Measurements from ENCODE around the gene MAP2K3. TPM values are rescaled to one million over a fixed set of nuclear protein-coding genes. Genes with fewer than 3 reads are reported as not detected.

MAP2K3 gene
- polyA plus RNA-seq, 1 donor from 2014 or later: 5.3 TPM

DNA sequence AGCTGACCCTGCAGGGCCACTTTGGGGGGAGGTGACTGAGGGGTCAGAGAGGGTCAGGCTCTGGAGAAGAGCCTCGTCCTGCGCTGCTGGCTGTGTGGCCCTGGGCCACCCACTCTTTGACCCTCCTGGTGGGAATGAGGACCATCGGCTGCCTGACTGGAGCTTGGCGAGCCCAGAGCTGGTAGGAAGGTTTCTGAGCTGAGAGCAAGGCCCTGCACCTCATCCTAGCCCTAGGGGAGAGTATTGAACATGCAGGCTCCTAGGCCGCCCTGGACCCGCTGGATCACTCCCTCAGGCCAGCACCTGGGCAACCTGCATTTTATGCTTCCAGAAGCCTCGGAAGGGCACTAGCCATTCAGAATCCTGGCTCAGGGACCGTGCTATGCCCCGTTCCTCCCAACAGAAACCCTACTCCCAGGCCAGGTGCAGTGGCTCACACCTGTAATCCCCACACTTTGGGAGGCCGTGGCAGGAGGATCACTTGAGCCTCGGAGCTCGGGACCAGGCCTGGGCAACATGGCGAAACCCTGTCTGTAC, 14.5 kb downstream of the MAP2K3 start:
- Histone ChIP-seq H3K27ac (ENCODE audit: low read length) (no peak overlapping the region), H3K9me2 (ENCODE audit: insufficient read depth, low read length) (no peaks in the 10 kb centered on the region), H3K36me3 (ENCODE audit: insufficient read depth, low read length) (no peaks in the 10 kb centered on the region), H4K20me1 (ENCODE audit: insufficient read depth) (no peaks in the 10 kb centered on the region), H2AFZ (ENCODE audit: low read depth, low read length) (no peak overlapping the region), H3K9ac (ENCODE audit: low read length) (no peak overlapping the region), H3K4me3 (ENCODE audit: low read length) (no peak overlapping the region), H3K79me2 (replicated peaks; ENCODE audit: insufficient read depth, low read length) (no peaks in the 10 kb centered on the region), H3K27me3 (ENCODE audit: insufficient read depth, low read depth, low read length) (no peaks in the 10 kb centered on the region), H3K9me3 (ENCODE audit: low read length) (no peaks in the 10 kb centered on the region), H3K4me2 (ENCODE audit: low read length) (no peak overlapping the region), H3F3A (ENCODE audit: insufficient read depth, low read length, poor library complexity, severe bottlenecking) (no peaks in the 10 kb centered on the region)
- TF ChIP-seq EZH2 (IDR thresholded peaks at IDR 0.05; ENCODE audit: borderline replicate concordance, insufficient read depth, low read length, poor library complexity, severe bottlenecking): no peak
- TF ChIP-seq EP300 (conservative IDR thresholded peaks at IDR 0.05; ENCODE audit: poor library complexity, severe bottlenecking): no peak
- TF ChIP-seq MXI1 (conservative IDR thresholded peaks at IDR 0.05; ENCODE audit: poor library complexity, severe bottlenecking): no peak

DNA sequence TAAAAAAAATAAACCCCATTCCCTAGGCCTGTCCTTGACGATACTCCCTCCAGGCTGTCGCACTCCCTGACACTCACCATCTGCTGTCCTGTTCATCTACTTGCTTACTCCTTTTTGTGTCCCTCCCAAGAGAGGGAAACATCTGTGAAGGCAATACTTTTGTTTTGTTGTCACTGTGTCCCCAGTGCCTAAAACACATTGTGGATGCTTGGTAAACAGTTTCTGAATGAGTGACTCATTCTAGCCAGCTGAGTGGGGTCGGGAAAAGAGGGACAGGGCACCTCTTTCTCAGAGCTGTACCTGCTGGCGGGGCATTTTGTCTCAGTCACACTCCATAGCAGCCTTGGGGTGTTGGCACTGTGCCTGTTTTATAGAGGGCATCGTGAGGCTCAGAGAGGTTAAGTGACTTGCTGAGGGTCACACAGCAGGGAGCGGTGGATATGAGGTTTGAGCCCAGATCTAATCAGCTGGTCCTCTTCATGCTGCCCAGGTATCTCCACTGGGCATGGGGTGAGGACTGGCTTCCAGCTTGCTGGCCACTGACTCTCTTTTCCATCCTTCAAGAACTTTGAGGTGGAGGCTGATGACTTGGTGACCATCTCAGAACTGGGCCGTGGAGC, 15.6 kb downstream of the MAP2K3 start:
- H3K9me2 ChIP-seq (ENCODE audit: insufficient read depth, low read length): no peaks in the 10 kb centered on the region
- no peaks in the 10 kb centered on the region for H3K9me3 ChIP-seq (ENCODE audit: low read length)

DNA sequence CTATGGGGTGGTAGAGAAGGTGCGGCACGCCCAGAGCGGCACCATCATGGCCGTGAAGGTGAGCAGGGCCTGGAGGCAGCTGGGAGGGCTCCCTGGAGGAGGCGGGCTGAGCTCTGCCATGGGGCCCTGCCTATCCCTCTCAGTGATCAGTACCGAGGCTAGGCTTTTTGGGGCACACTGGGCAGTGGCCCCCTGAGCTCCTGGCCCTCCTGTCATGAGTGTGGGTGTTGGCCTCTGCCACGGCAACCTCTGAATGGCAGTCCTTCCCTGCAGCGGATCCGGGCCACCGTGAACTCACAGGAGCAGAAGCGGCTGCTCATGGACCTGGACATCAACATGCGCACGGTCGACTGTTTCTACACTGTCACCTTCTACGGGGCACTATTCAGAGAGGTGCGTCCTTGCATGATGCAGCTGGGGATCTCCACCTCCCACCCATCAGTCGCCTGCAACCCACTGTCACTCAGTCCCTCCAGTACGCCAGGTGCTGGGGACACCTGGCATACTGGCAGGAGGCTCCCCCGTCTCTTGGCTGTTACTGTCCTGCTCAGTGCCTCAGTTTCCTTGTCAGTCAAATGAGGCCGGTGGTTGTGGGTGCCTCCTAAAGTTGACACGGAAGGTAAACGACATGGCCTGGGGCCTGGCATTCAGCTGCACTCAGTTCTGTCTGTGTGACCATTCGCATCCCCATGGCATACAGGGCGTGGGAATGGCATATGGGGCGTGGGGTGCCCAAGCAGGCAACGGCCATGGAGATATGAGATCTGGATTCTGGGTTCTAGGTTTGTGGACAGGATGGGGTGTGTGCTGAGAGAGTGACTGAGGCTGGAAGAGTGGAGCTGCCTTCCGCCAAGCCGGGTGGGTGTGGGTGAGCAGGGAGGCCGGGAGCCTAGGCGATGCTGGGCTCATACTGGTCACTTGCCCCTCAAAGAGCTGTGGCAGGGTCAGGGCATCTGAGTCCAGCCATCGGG, 16.4 kb downstream of the MAP2K3 start:
- H4K20me1 ChIP-seq (ENCODE audit: insufficient read depth): no peaks in the 10 kb centered on the region
- no peak overlapping the region for H3K27ac ChIP-seq (ENCODE audit: low read length)
- H3K36me3 ChIP-seq (ENCODE audit: insufficient read depth, low read length): no peaks in the 10 kb centered on the region
- H3K9me2 ChIP-seq (ENCODE audit: insufficient read depth, low read length): no peaks in the 10 kb centered on the region
- no peaks in the 10 kb centered on the region for H3K9me3 ChIP-seq (ENCODE audit: low read length)
- no peaks in the 10 kb centered on the region for H3K27me3 ChIP-seq (ENCODE audit: insufficient read depth, low read depth, low read length)
- no peak overlapping the region for H3K4me3 ChIP-seq (ENCODE audit: low read length)
- no peaks in the 10 kb centered on the region for H3F3A ChIP-seq (ENCODE audit: insufficient read depth, low read length, poor library complexity, severe bottlenecking)
- H3K9ac ChIP-seq (ENCODE audit: low read length): no peak overlapping the region
- H2AFZ ChIP-seq (ENCODE audit: low read depth, low read length): no peak overlapping the region
- TF ChIP-seq, protein P1, sequence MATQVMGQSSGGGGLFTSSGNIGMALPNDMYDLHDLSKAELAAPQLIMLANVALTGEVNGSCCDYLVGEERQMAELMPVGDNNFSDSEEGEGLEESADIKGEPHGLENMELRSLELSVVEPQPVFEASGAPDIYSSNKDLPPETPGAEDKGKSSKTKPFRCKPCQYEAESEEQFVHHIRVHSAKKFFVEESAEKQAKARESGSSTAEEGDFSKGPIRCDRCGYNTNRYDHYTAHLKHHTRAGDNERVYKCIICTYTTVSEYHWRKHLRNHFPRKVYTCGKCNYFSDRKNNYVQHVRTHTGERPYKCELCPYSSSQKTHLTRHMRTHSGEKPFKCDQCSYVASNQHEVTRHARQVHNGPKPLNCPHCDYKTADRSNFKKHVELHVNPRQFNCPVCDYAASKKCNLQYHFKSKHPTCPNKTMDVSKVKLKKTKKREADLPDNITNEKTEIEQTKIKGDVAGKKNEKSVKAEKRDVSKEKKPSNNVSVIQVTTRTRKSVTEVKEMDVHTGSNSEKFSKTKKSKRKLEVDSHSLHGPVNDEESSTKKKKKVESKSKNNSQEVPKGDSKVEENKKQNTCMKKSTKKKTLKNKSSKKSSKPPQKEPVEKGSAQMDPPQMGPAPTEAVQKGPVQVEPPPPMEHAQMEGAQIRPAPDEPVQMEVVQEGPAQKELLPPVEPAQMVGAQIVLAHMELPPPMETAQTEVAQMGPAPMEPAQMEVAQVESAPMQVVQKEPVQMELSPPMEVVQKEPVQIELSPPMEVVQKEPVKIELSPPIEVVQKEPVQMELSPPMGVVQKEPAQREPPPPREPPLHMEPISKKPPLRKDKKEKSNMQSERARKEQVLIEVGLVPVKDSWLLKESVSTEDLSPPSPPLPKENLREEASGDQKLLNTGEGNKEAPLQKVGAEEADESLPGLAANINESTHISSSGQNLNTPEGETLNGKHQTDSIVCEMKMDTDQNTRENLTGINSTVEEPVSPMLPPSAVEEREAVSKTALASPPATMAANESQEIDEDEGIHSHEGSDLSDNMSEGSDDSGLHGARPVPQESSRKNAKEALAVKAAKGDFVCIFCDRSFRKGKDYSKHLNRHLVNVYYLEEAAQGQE (IDR thresholded peaks at IDR 0.05; ENCODE audit: borderline replicate concordance): no peak
- TF ChIP-seq POLR2AphosphoS5 (IDR thresholded peaks at IDR 0.05) (no peak), EP300 (conservative IDR thresholded peaks at IDR 0.05; ENCODE audit: poor library complexity, severe bottlenecking) (no peak), RAD21 (conservative IDR thresholded peaks at IDR 0.05) (no peak), TAF1 (IDR thresholded peaks at IDR 0.05; ENCODE audit: low read depth) (no peak), SMC3 (conservative IDR thresholded peaks at IDR 0.05; ENCODE audit: poor library complexity) (no peak), EZH2 (IDR thresholded peaks at IDR 0.05; ENCODE audit: borderline replicate concordance, insufficient read depth, low read length, poor library complexity, severe bottlenecking) (no peak), MXI1 (conservative IDR thresholded peaks at IDR 0.05; ENCODE audit: poor library complexity, severe bottlenecking) (no peak)
- TF ChIP-seq, protein P2, sequence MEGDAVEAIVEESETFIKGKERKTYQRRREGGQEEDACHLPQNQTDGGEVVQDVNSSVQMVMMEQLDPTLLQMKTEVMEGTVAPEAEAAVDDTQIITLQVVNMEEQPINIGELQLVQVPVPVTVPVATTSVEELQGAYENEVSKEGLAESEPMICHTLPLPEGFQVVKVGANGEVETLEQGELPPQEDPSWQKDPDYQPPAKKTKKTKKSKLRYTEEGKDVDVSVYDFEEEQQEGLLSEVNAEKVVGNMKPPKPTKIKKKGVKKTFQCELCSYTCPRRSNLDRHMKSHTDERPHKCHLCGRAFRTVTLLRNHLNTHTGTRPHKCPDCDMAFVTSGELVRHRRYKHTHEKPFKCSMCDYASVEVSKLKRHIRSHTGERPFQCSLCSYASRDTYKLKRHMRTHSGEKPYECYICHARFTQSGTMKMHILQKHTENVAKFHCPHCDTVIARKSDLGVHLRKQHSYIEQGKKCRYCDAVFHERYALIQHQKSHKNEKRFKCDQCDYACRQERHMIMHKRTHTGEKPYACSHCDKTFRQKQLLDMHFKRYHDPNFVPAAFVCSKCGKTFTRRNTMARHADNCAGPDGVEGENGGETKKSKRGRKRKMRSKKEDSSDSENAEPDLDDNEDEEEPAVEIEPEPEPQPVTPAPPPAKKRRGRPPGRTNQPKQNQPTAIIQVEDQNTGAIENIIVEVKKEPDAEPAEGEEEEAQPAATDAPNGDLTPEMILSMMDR (IDR thresholded peaks at IDR 0.05; ENCODE audit: poor library complexity, severe bottlenecking): no peak
- no peak overlapping the region for H3K4me2 ChIP-seq (ENCODE audit: low read length)
- no peaks in the 10 kb centered on the region for H3K79me2 ChIP-seq (replicated peaks; ENCODE audit: insufficient read depth, low read length)

More for the DNA sequence above, 15.6 kb downstream of the MAP2K3 start:
- no peaks in the 10 kb centered on the region for H4K20me1 ChIP-seq (ENCODE audit: insufficient read depth)
- no peak overlapping the region for H2AFZ ChIP-seq (ENCODE audit: low read depth, low read length)
- H3F3A ChIP-seq (ENCODE audit: insufficient read depth, low read length, poor library complexity, severe bottlenecking): no peaks in the 10 kb centered on the region
- no peak overlapping the region for H3K9ac ChIP-seq (ENCODE audit: low read length)
- H3K4me2 ChIP-seq (ENCODE audit: low read length): no peak overlapping the region
- no peaks in the 10 kb centered on the region for H3K36me3 ChIP-seq (ENCODE audit: insufficient read depth, low read length)
- H3K27ac ChIP-seq (ENCODE audit: low read length): no peak overlapping the region
- H3K4me3 ChIP-seq (ENCODE audit: low read length): no peak overlapping the region
- no peak for TF ChIP-seq EP300 (conservative IDR thresholded peaks at IDR 0.05; ENCODE audit: poor library complexity, severe bottlenecking)
- H3K79me2 ChIP-seq (replicated peaks; ENCODE audit: insufficient read depth, low read length): no peaks in the 10 kb centered on the region
- H3K27me3 ChIP-seq (ENCODE audit: insufficient read depth, low read depth, low read length): no peaks in the 10 kb centered on the region

Data from neural cell (in vitro differentiated cells).